ENCODE results near the gene AQP5.

AQP5 gene

GRCh38 chr12:49961111-49961922 lies at the start of gene AQP5:
AQP5 (plus strand) TSS chr12:49961872; CDS start chr12:49962018, 146 bp downstream.
- peaks cover 2% of the 10 kb centered on the region for H3K27me3 ChIP-seq (ENCODE audit: insufficient read depth, low read length)
- no peak within 1 kb of the TSS for H3K4me3 ChIP-seq (ENCODE audit: low read length)
- peaks cover 18% of the 10 kb centered on the region for H3K4me1 ChIP-seq (ENCODE audit: insufficient read depth, low read length)
- no peak within 1 kb of the TSS for H2AFZ ChIP-seq (ENCODE audit: low read depth, low read length)
- H3K36me3 ChIP-seq (ENCODE audit: insufficient read depth, low read length): no peaks in the 10 kb centered on the region
- H3K9me3 ChIP-seq (ENCODE audit: low read length): no peaks in the 10 kb centered on the region

GRCh38 chr12:49912345-49913255 lies 49.1 kb upstream of the AQP5 start:
- H3K27me3 ChIP-seq (ENCODE audit: insufficient read depth, low read length): peaks cover 12% of the 10 kb centered on the region
- H3K4me3 ChIP-seq (ENCODE audit: low read length): no peak overlapping the region
- H3K4me1 ChIP-seq (ENCODE audit: insufficient read depth, low read length): peaks cover 19% of the 10 kb centered on the region
- H2AFZ ChIP-seq (ENCODE audit: low read depth, low read length): no peak overlapping the region
- H3K9me3 ChIP-seq (ENCODE audit: low read length): no peaks in the 10 kb centered on the region
- H3K36me3 ChIP-seq (ENCODE audit: insufficient read depth, low read length): no peaks in the 10 kb centered on the region

- Histone ChIP-seq H3K9me3 (ENCODE audit: low read length) (no peaks in the 10 kb centered on the region), H3K36me3 (ENCODE audit: insufficient read depth, low read length) (no peaks in the 10 kb centered on the region), H3K4me3 (ENCODE audit: low read length) (no peak overlapping the region), H3K4me1 (ENCODE audit: insufficient read depth, low read length) (peaks cover 7% of the 10 kb centered on the region), H3K27me3 (ENCODE audit: insufficient read depth, low read length) (peaks cover 11% of the 10 kb centered on the region), H2AFZ (ENCODE audit: low read depth, low read length) (no peak overlapping the region)
Measured at GRCh38 chr12:49916129-49916919, 45.3 kb upstream of the AQP5 start.

- peaks cover 9% of the 10 kb centered on the region for H3K27me3 ChIP-seq (ENCODE audit: insufficient read depth, low read length)
Measured at GRCh38 chr12:49917166-49917787, 44.4 kb upstream of the AQP5 start.

GRCh38 chr12:49917788-49918173 lies 43.9 kb upstream of the AQP5 start:
- H3K27me3 ChIP-seq (ENCODE audit: insufficient read depth, low read length): peaks cover 12% of the 10 kb centered on the region
- H3K4me3 ChIP-seq (ENCODE audit: low read length): no peak overlapping the region
- H3K36me3 ChIP-seq (ENCODE audit: insufficient read depth, low read length): no peaks in the 10 kb centered on the region

More at GRCh38 chr12:49917166-49917787, 44.4 kb upstream of the AQP5 start:
- H3K9me3 ChIP-seq (ENCODE audit: low read length): no peaks in the 10 kb centered on the region
- H3K4me1 ChIP-seq (ENCODE audit: insufficient read depth, low read length): peaks cover 7% of the 10 kb centered on the region
- no peaks in the 10 kb centered on the region for H3K36me3 ChIP-seq (ENCODE audit: insufficient read depth, low read length)
- no peak overlapping the region for H2AFZ ChIP-seq (ENCODE audit: low read depth, low read length)
- H3K4me3 ChIP-seq (ENCODE audit: low read length): no peak overlapping the region

GRCh38 chr12:49920241-49920914 lies 41.3 kb upstream of the AQP5 start:
- no peaks in the 10 kb centered on the region for H3K36me3 ChIP-seq (ENCODE audit: insufficient read depth, low read length)
- no peak overlapping the region for H3K4me3 ChIP-seq (ENCODE audit: low read length)
- H3K27me3 ChIP-seq (ENCODE audit: insufficient read depth, low read length): peaks cover 12% of the 10 kb centered on the region
- H3K9me3 ChIP-seq (ENCODE audit: low read length): no peaks in the 10 kb centered on the region
- H2AFZ ChIP-seq (ENCODE audit: low read depth, low read length): no peak overlapping the region
- no peaks in the 10 kb centered on the region for H3K4me1 ChIP-seq (ENCODE audit: insufficient read depth, low read length)

More at GRCh38 chr12:49917788-49918173, 43.9 kb upstream of the AQP5 start:
- no peak overlapping the region for H2AFZ ChIP-seq (ENCODE audit: low read depth, low read length)
- H3K4me1 ChIP-seq (ENCODE audit: insufficient read depth, low read length): peaks cover 7% of the 10 kb centered on the region
- no peaks in the 10 kb centered on the region for H3K9me3 ChIP-seq (ENCODE audit: low read length)

- Histone ChIP-seq H2AFZ (ENCODE audit: low read depth, low read length) (no peak overlapping the region), H3K4me3 (ENCODE audit: low read length) (no peak overlapping the region), H3K36me3 (ENCODE audit: insufficient read depth, low read length) (no peaks in the 10 kb centered on the region), H3K4me1 (ENCODE audit: insufficient read depth, low read length) (no peaks in the 10 kb centered on the region), H3K27me3 (ENCODE audit: insufficient read depth, low read length) (peaks cover 12% of the 10 kb centered on the region), H3K9me3 (ENCODE audit: low read length) (no peaks in the 10 kb centered on the region)
Measured at GRCh38 chr12:49920915-49921286, 40.8 kb upstream of the AQP5 start.

GRCh38 chr12:49921299-49921698 lies 40.4 kb upstream of the AQP5 start:
- no peaks in the 10 kb centered on the region for H3K9me3 ChIP-seq (ENCODE audit: low read length)
- H3K4me1 ChIP-seq (ENCODE audit: insufficient read depth, low read length): no peaks in the 10 kb centered on the region
- H2AFZ ChIP-seq (ENCODE audit: low read depth, low read length): no peak overlapping the region
- H3K27me3 ChIP-seq (ENCODE audit: insufficient read depth, low read length): peaks cover 12% of the 10 kb centered on the region
- no peak overlapping the region for H3K4me3 ChIP-seq (ENCODE audit: low read length)
- no peaks in the 10 kb centered on the region for H3K36me3 ChIP-seq (ENCODE audit: insufficient read depth, low read length)

GRCh38 chr12:49921936-49922335 lies 39.7 kb upstream of the AQP5 start:
- Histone ChIP-seq H3K36me3 (ENCODE audit: insufficient read depth, low read length) (no peaks in the 10 kb centered on the region), H2AFZ (ENCODE audit: low read depth, low read length) (no peak overlapping the region), H3K4me3 (ENCODE audit: low read length) (no peak overlapping the region), H3K9me3 (ENCODE audit: low read length) (no peaks in the 10 kb centered on the region), H3K27me3 (ENCODE audit: insufficient read depth, low read length) (peaks cover 12% of the 10 kb centered on the region), H3K4me1 (ENCODE audit: insufficient read depth, low read length) (no peaks in the 10 kb centered on the region)

GRCh38 chr12:49922349-49923034 lies 39.2 kb upstream of the AQP5 start:
- H3K4me3 ChIP-seq (ENCODE audit: low read length): no peak overlapping the region
- H3K27me3 ChIP-seq (ENCODE audit: insufficient read depth, low read length): peaks cover 12% of the 10 kb centered on the region
- no peaks in the 10 kb centered on the region for H3K4me1 ChIP-seq (ENCODE audit: insufficient read depth, low read length)
- H2AFZ ChIP-seq (ENCODE audit: low read depth, low read length): no peak overlapping the region
- no peaks in the 10 kb centered on the region for H3K9me3 ChIP-seq (ENCODE audit: low read length)
- H3K36me3 ChIP-seq (ENCODE audit: insufficient read depth, low read length): no peaks in the 10 kb centered on the region

- Histone ChIP-seq H2AFZ (ENCODE audit: low read depth, low read length) (no peak overlapping the region), H3K27me3 (ENCODE audit: insufficient read depth, low read length) (peaks cover 12% of the 10 kb centered on the region), H3K9me3 (ENCODE audit: low read length) (no peaks in the 10 kb centered on the region)
Measured at GRCh38 chr12:49923035-49923644, 38.5 kb upstream of the AQP5 start.

More at GRCh38 chr12:49923035-49923644, 38.5 kb upstream of the AQP5 start:
- Histone ChIP-seq H3K36me3 (ENCODE audit: insufficient read depth, low read length) (no peaks in the 10 kb centered on the region), H3K4me1 (ENCODE audit: insufficient read depth, low read length) (no peaks in the 10 kb centered on the region), H3K4me3 (ENCODE audit: low read length) (no peak overlapping the region)

All from neuron (in vitro differentiated cells).